ENCODE results near the gene SPSB2. TPM values are rescaled to one million over a fixed set of nuclear protein-coding genes. Genes with fewer than 3 reads are reported as not detected.
A peak's percentile ranks its signal among the peaks of the same experiment; 100 is the strongest.

The SPSB2 gene
- total and polyA plus RNA-seq, 9 of the 15 experiments (the other 6 are each of a cell fraction or from before 2014, with no cell fraction given): 0.10 to 10.6 (median 1.9) TPM

GRCh38 chr12:6915789-6916285, 42.7 kb upstream of the SPSB2 start:
- H3K4me3 ChIP-seq: peak overlapping the region; percentile 46
- peak overlapping the region; percentile 76 for H3K4me2 ChIP-seq (ENCODE audit: insufficient read depth, low read length)
- TF ChIP-seq, protein P1, sequence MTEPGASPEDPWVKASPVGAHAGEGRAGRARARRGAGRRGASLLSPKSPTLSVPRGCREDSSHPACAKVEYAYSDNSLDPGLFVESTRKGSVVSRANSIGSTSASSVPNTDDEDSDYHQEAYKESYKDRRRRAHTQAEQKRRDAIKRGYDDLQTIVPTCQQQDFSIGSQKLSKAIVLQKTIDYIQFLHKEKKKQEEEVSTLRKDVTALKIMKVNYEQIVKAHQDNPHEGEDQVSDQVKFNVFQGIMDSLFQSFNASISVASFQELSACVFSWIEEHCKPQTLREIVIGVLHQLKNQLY (CRISPR knock-in tag; conservative IDR thresholded peaks at IDR 0.05): no peak
- TF ChIP-seq ZFX (CRISPR knock-in tag; IDR thresholded peaks at IDR 0.05): 0 out of 2 replicates have a peak, but pooled peaks have one; percentile 15
- no peak for DNase-seq (ENCODE audit: extremely low read depth in 1 of 4, low spot score in 3 of 4)
- in situ Hi-C loops (cut with MboI): no loop called here
- BruUV-seq (replicated peaks): no TSS peak
- peak overlapping the region; percentile 44; the same call in 1 of the 2 replicates for H2AFZ ChIP-seq (ENCODE audit: low read depth, low read length)
- intact Hi-C loops (cut with micrococcal nuclease): no loop called here
- H3K9me3 ChIP-seq (replicated peaks; ENCODE audit: control insufficient read depth, insufficient read depth, low read depth, low read length): no peaks in the 10 kb centered on the region
- 34% methylated on average over 11 of the region's 14 CpGs for WGBS (ENCODE audit: insufficient coverage, low coverage, missing lambda C conversion rate)
- POLR2A ChIA-PET: interaction anchor here (0.6 kb wide), 1 partner anchor 27 kb away, joined by 3 read pairs; no protein-coding TSS in a partner anchor
- H3K79me2 ChIP-seq (ENCODE audit: control insufficient read depth, insufficient read depth, low read length): peaks cover 19% of the 10 kb centered on the region
- no peaks in the 10 kb centered on the region for H4K20me1 ChIP-seq (replicated peaks; ENCODE audit: control insufficient read depth, insufficient read depth, low read length)
- FAIRE-seq: peak; percentile 74
- CTCF ChIA-PET (ENCODE audit: low intra/inter-chr PET ratio): no interaction called here
- H3K9ac ChIP-seq (ENCODE audit: insufficient read depth in 1 of 2, low read depth in 2 of 2, low read length in 2 of 2): peak overlapping the region; percentile 34 to 87
- H3K9me1 ChIP-seq (ENCODE audit: control insufficient read depth, insufficient read depth, low read length): peaks cover 6% of the 10 kb centered on the region
- ATAC-seq: no peak
- peaks cover 19% of the 10 kb centered on the region; the same call in 2 of the 3 replicates for H3K36me3 ChIP-seq (ENCODE audit: control insufficient read depth, insufficient read depth, low read length)
- peaks cover 12 to 40% of the 10 kb centered on the region in 2 experiments; a peak in 4 of 5 replicates for H3K4me1 ChIP-seq (replicated peaks in 1 of 2; ENCODE audit: control insufficient read depth in 2 of 2, insufficient read depth in 2 of 2, low read length in 2 of 2)
- H3K27me3 ChIP-seq (ENCODE audit: control insufficient read depth in 2 of 2, insufficient read depth in 2 of 2, low read length in 2 of 2): no peaks in the 10 kb centered on the region
- no peak overlapping the region for H3K27ac ChIP-seq (ENCODE audit: extremely low read depth, low read depth, low read length)

All from K562 (cell line).